ENCODE data around the gene EIF5A. TPM values are rescaled to one million over a fixed set of nuclear protein-coding genes. Genes with fewer than 3 reads are reported as not detected.

The EIF5A gene
- total RNA-seq, 2 experiments from 2014 or later = 1,619 to 1,670 TPM

GRCh38 chr17:7281953-7282751 lies 25.3 kb upstream of the EIF5A start:
- ChIA-PET POLR2A (interaction anchor here (0.6 to 1.2 kb wide), 4 partner anchors 22 to 61 kb away, joined by 3 to 5 read pairs (median 4); no protein-coding TSS in a partner anchor), CTCF (interaction anchor here (0.8 to 4.7 kb wide), 5 partner anchors 15 to 213 kb away, joined by 4 to 50 read pairs (median 5); no protein-coding TSS in a partner anchor)

DNA sequence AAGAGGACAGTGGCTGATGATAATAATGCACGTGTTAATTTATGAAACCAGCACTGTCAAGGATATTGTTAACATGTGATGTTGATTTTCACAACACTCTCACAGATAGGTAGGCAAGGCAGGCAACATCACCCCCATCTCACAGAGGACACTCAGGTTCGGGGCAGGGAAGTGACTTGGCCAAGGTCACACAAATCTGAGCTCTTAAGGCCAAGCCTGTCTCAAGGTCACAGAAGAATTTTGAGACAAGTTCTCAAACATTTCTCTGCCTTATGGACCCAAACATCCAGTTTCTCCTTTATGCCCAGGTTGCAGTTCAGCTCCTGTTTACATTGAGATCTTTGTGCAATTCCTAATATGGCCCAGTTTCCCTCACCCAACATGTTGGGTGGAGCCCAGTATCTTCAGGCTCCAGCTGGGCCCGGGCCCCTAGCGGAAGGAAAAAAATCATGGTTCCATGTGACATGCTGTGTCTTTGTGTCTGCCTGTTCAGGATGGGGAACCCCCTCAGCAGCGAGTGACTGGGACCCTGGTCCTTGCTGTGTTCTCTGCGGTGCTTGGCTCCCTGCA lies 24.6 kb upstream of the EIF5A start:
- POLR2A ChIA-PET = interaction anchor here (0.6 to 1.2 kb wide), 3 partner anchors 23 to 62 kb away, joined by 3 to 5 read pairs (median 3); no protein-coding TSS in a partner anchor
- CTCF ChIA-PET = interaction anchor here (4.7 kb wide), 1 partner anchor 14 kb away, joined by 50 read pairs; no protein-coding TSS in a partner anchor

GRCh38 chr17:7283471-7284216 lies 23.8 kb upstream of the EIF5A start:
- POLR2A ChIA-PET = no interaction called here
- CTCF ChIA-PET = interaction anchor here (2.7 to 4.7 kb wide), 2 partner anchors 13 kb away, joined by 20 to 50 read pairs; no protein-coding TSS in a partner anchor

GRCh38 chr17:7284911-7285310 lies 22.5 kb upstream of the EIF5A start:
- ChIA-PET CTCF (interaction anchor here (2.7 kb wide), 1 partner anchor 12 kb away, joined by 20 read pairs; no protein-coding TSS in a partner anchor), POLR2A (no interaction called here)

DNA sequence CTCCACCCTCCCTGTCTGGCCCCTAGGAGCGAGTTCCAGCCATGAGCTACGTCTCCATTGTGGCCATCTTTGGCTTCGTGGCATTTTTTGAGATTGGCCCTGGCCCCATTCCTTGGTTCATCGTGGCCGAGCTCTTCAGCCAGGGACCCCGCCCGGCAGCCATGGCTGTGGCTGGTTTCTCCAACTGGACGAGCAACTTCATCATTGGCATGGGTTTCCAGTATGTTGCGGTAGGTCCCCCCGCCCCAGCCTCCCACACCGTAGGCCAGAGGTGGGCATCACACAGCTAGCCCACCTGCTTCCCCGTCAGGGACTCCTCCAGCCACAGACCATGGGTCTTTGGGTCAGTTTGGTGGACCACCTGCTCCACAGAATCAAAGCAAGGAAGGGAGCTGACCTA lies 21.7 kb upstream of the EIF5A start:
- CTCF ChIA-PET = interaction anchor here (2.7 kb wide), 1 partner anchor 11 kb away, joined by 20 read pairs; no protein-coding TSS in a partner anchor
- POLR2A ChIA-PET = interaction anchor here (1.0 kb wide), 1 partner anchor 11 kb away, joined by 3 read pairs; no protein-coding TSS in a partner anchor

GRCh38 chr17:7289256-7290032 lies 18.0 kb upstream of the EIF5A start:
- ChIA-PET POLR2A (no interaction called here), CTCF (interaction anchor here (0.6 to 1.2 kb wide), 2 partner anchors 7 to 8 kb away, joined by 3 read pairs; partner anchors contain the start of gene SLC2A4)

DNA sequence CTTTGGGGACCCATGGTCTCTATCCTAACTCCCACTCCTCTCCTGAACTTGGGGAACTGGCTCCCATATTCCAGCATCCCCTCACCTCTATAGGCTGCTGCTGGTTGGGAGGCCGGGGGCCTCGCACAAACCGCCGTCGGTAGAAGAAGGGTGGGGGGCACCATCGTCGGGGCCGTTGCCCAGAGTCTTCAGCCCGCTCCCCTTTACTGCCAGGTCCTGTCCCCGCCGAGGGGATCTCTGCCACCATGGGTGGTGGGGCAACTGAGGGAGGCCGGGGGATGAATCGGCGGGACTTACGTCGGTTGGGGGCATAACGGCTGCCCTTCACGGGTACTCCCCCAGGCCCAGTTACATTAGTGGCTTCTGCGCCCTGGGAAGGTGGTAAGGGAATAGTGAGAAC lies 17.3 kb upstream of the EIF5A start:
- CTCF ChIA-PET = no interaction called here
- POLR2A ChIA-PET = no interaction called here

DNA sequence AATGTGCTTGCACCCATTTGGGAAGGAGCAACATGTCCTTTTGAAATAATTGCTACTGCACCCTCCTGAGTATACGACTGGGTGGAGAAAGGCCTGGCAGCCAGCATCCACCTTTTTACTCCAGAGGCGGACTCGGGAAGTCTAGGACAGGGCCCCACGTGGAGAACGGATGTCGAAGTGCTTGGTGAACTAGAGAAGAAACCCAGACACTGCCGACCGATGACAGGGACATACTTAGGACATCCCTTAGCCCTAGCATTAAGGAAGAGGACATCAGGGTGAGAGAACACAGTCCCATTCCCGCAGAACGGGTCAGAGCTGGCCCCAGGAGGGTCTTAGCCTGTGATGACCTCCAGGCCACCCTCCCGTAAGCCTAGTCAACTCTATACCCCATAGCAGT lies 16.7 kb upstream of the EIF5A start:
- CTCF ChIA-PET = interaction anchor here (0.5 kb wide), 1 partner anchor 25 kb away, joined by 4 read pairs; no protein-coding TSS in a partner anchor
- POLR2A ChIA-PET = no interaction called here

GRCh38 chr17:7292194-7292593 lies 15.2 kb upstream of the EIF5A start:
- CTCF ChIA-PET = interaction anchor here (1.0 to 1.2 kb wide), 2 partner anchors 11 to 76 kb away, joined by 3 read pairs; partner anchors contain the start of gene SLC2A4

DNA sequence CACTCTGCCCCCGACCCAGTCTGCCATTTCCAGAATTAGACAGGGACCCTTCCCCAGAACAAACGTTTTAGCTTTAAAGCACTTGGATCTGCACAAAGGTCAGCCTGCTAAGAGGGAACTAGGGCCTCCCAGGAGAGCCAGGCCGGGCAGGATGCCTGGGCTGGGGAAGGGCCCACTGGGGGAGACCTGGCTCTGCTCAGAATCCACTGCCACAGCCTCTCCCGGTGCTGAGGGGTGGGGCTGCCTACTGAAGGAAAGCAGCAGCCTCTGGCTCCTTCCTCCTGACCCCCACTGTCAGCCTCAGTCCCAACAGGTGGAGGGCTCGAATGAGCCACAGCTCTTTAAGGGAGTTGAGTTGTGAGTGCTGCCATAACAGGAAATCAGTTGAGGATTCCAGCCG lies 14.7 kb upstream of the EIF5A start:
- ChIA-PET CTCF (interaction anchor here (1.0 to 1.2 kb wide), 2 partner anchors 12 to 77 kb away, joined by 3 read pairs; partner anchors contain the start of gene SLC2A4), POLR2A (no interaction called here)

More at GRCh38 chr17:7292194-7292593, 15.2 kb upstream of the EIF5A start:
- POLR2A ChIA-PET = no interaction called here

DNA sequence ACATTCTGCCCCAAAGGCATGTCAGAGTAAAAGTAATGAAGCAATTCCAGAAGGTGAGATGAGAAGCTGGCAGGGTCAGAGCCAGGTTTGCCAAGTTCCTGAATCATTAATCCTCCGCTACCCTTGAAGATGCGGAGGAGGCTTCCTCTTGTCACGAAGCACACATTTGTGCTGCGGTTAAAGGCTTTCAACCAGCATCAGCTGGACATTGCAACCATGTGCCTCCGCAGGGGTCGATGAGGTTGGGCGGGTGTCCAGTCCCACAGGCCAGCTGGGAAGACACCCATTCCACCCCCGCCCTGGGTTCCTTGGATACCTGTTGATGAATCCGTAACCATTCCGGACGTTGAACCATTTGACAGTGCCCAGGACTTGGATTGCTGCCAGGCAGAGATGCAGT lies 14.3 kb upstream of the EIF5A start:
- CTCF ChIA-PET = interaction anchor here (0.7 to 1.2 kb wide), 5 partner anchors 12 to 144 kb away, joined by 3 read pairs; partner anchors contain the start of gene SLC2A4
- POLR2A ChIA-PET = no interaction called here

- ChIA-PET CTCF (interaction anchor here (0.7 to 1.0 kb wide), 3 partner anchors 11 to 143 kb away, joined by 3 read pairs; no protein-coding TSS in a partner anchor), POLR2A (interaction anchor here (0.6 kb wide), 1 partner anchor 12 kb away, joined by 4 read pairs; no protein-coding TSS in a partner anchor)
Measured at GRCh38 chr17:7293816-7294613, 13.4 kb upstream of the EIF5A start.

GRCh38 chr17:7294614-7295153 lies 12.7 kb upstream of the EIF5A start, which contains the start of gene YBX2:
YBX2 (minus strand) TSS chr17:7294639; CDS start chr17:7294500, 139 bp downstream.
- ChIA-PET CTCF (no interaction called here), POLR2A (no interaction called here)

- ChIA-PET POLR2A (interaction anchor here (0.9 to 1.0 kb wide), 2 partner anchors 10 to 18 kb away, joined by 3 read pairs; no protein-coding TSS in a partner anchor), CTCF (interaction anchor here (0.8 to 2.5 kb wide), 23 partner anchors 10 to 262 kb away, joined by 3 to 50 read pairs (median 5); partner anchors contain the start of genes ACADVL, DLG4, DVL2 and SLC2A4)
Measured at GRCh38 chr17:7295230-7296180, 11.9 kb upstream of the EIF5A start.

DNA sequence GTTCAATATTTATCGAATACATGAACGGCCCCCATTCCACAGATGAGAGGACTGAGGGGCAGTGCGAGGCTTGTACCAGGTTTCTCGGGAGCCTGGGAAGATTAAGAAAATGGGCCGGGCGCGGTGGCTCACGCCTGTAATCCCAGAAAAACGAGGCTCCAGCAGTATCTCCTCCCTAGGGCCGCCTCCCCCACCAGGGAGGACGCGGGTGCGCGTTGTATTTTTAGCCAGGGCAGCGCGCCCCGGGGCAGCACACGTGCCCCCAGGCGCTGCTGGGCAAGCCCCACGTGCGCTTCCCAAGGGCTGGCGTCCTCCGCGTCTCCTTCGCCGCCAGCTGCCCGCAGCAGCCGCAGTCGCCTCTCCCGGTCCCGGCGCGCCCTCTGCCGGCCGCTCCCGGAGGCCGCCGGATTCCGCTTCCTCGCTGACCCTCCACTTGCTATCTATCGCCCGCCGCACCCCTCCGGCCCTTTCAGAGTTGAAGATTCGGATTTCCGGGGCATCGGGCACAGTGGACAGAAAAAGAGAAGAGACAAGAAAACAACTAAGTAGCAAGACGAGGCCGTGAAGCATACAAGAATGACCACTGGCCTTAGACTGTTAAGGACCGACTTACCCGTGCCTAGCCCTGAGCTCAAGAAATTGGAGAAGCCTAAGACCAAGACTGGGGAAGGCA lies 11.1 kb upstream of the EIF5A start:
- ChIA-PET POLR2A (interaction anchor here (0.9 to 1.0 kb wide), 3 partner anchors 10 to 17 kb away, joined by 3 read pairs; no protein-coding TSS in a partner anchor), CTCF (interaction anchor here (0.6 to 2.5 kb wide), 27 partner anchors 8 to 280 kb away, joined by 3 to 50 read pairs (median 4); partner anchors contain the start of genes ACADVL, DLG4, DVL2 and SLC2A4)
